LNCaP clone FGC (cell line): ENCODE data around the gene BRINP3.
"Not testable (repeated sequence)": the region's sequence is repeated elsewhere in the genome, so short reads cannot be mapped to it uniquely, and the experiment has no call there.

ENCODE experiments used
- DNase-seq: peaks from one replicate; pipeline ENCODE4 v3.0.0-alpha.2; 2011; ENCODE audit warnings: low read depth
- H3K4me3 ChIP-seq: 2 replicates; pipeline ENCODE4 v1.5.1; 2011; ENCODE audit warnings: mild to moderate bottlenecking, low read depth, low read length, control low read depth
- TF ChIP-seq, protein P1 (sequence below): IDR thresholded peaks from 2 replicates; pipeline ENCODE4 v1.5.1; 2012; ENCODE audit warnings: mild to moderate bottlenecking; ENCODE audit not compliant: control insufficient read depth, insufficient read depth; ENCODE audit errors: extremely low read depth

BRINP3 gene

DNA sequence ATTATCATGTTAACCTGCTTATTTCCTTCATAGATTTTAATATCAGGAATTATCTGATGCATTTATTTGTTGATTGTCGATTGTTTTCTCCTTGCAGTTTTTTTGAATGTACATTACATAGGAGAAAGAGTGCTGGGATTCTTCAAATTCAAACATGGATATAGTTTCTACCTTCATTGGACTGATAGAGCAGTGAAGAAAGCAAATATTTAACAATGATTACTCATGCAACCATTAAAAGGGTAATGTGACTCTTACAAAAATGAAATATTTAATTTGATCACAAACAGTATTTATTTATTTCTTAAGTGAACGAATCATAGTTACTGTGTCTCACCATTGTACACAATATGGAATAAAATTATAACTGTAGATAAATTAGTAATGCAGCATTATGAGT, 350.9 kb downstream of the BRINP3 start:
- no peak for DNase-seq
- no peak overlapping the region for H3K4me3 ChIP-seq
- TF ChIP-seq, protein P1, sequence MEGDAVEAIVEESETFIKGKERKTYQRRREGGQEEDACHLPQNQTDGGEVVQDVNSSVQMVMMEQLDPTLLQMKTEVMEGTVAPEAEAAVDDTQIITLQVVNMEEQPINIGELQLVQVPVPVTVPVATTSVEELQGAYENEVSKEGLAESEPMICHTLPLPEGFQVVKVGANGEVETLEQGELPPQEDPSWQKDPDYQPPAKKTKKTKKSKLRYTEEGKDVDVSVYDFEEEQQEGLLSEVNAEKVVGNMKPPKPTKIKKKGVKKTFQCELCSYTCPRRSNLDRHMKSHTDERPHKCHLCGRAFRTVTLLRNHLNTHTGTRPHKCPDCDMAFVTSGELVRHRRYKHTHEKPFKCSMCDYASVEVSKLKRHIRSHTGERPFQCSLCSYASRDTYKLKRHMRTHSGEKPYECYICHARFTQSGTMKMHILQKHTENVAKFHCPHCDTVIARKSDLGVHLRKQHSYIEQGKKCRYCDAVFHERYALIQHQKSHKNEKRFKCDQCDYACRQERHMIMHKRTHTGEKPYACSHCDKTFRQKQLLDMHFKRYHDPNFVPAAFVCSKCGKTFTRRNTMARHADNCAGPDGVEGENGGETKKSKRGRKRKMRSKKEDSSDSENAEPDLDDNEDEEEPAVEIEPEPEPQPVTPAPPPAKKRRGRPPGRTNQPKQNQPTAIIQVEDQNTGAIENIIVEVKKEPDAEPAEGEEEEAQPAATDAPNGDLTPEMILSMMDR: no peak

DNA sequence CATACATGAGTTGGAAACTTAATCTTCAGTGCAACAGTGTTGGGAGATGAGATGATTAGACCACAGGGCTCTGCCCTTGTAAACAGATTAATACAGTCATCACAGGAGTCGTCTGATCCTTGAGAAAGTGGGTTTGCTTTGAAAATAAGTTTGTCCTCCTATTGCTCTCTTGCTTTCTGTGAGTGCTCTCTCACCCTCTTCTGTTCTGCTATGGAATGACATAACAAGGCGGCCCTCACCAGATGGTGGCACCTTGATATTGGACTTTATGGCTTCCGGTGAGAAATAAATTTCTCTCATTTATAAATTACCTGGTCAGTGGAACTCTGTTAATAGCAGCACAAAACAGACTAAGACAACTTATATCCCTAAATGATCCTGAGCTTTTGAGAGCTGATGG, 353.6 kb downstream of the BRINP3 start:
- no peak overlapping the region for H3K4me3 ChIP-seq
- DNase-seq: no peak
- TF ChIP-seq, protein P1: peak; percentile 28

DNA sequence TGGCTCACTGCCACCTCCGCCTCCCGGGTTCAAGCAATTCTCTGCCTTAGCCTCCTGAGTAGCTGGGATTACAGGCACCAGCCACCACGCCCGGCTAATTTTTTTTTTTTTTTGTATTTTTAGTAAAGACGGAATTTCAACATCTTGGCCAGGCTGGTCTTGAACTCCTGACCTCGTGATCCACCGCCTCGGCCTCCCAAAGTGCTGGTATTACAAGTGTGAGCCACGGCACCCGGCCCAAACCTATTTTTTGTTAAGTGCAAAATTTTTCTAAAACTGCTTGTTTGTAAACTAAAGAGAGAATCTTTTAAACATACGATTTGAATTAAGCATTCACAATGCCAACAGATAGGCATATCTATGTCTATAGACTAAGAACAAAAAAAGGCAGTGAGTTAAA, 357.1 kb downstream of the BRINP3 start:
- not testable (repeated sequence) for H3K4me3 ChIP-seq, DNase-seq

DNA sequence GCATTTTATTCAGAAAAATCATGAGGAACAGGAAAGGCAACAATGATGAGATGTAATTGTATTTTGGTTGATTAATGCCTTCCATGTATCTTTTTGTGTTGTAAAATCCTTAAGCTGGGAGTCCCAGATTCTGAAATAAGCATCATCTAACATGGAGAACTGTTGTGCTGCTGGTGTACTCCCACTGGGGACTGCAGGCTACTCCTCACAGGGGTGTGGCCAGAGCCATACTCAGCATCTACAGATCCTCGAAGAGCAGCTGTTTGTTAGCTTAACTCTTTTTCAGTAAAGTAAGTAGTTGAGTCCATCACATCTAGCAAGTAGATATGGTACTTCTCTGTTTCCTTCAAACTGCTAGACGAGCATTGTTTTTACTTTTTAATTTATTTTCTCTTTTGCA, 358.0 kb downstream of the BRINP3 start:
- no peak for DNase-seq
- TF ChIP-seq, protein P1: no peak
- no peak overlapping the region for H3K4me3 ChIP-seq

DNA sequence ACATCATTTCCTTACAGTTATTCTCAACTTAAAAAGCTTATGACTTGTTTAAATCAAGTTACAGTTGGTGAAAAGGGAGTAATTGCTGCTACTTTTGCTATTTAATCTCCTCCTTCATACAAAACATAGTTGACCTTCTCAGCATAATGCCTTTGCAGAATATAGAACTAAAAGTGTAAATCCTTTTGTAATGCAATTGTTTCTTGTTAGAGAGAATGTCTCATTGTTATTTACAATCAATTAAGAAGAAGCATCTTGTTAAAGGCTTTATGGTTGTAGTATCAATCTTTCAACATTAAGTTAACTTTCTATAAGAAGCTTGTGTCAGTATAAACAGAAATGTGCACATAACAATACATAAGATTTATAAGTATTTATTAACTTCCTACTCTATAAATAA, 360.7 kb downstream of the BRINP3 start:
- DNase-seq: no peak
- TF ChIP-seq, protein P1: no peak
- H3K4me3 ChIP-seq: no peak overlapping the region

DNA sequence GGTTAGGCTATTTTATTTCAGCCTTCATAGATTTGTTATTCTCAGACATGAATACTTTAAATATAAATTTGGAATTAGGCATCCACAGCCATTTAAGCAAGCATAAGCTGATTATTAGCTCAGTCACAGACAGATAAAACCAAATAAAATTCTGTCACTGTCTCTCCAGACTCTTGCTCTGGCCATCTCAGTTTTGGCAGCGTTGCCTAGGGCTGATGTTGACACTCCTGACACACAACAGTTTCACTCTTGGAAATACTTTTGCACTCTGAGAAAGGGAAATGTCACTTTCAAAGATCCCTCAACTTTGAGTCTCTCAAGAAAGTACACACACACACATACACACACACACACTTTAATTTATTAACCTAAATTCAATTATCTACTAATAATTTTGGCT, 372.7 kb downstream of the BRINP3 start:
- no peak overlapping the region for H3K4me3 ChIP-seq
- TF ChIP-seq, protein P1: no peak
- peak; percentile 3 for DNase-seq

DNA sequence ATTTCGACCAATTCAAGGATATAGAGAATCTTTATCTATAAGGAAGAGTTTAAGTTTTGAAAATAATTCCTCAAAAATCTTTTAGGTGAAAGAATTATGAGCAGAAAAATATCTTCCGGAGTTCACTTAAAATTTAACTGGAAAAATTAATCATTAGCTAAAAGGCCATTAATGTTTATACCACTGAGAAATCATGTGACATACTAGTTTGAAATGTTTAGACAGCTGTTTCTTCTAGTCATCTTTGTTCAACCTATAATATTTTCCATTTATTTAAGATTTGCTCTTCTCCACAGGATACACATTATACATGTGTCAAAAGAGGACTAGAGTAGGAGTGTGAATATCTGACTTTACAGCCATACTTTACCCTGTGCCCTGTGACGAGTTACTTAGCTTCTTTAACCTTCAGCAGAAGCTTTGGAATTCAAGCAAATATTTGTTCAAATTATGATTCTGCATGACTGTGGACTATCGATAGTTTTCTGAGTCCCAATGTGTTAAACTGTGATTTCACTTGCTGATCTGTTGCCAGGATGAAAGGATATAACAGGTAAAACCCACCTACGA, 374.8 kb downstream of the BRINP3 start:
- TF ChIP-seq, protein P1: no peak
- no peak for DNase-seq

More for the DNA sequence above, 374.8 kb downstream of the BRINP3 start:
- H3K4me3 ChIP-seq: no peak overlapping the region
